ENCODE data around the gene MRAP2.
A peak's percentile ranks its signal among the peaks of the same experiment; 100 is the strongest.
"Not testable (repeated sequence)": the region's sequence is repeated elsewhere in the genome, so short reads cannot be mapped to it uniquely, and the experiment has no call there.

MRAP2 gene

DNA sequence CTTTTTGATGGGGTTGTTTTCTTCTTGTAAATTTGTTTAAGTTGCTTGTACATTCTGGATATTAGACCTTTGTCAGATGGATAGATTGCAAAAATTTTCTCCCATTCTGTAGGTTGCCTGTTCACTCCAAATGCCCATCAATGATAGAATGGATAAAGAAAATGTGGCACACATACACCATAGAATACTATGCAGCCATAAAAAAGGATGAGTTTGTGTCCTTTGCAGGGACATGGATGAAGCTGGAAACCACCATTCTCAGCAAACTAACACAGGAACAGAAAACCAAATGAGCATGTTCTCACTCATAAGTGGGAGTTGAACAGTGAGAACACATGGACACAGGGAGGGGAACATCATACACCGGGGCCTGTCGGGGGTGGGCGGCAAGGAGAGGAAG, 1.6 kb upstream of the MRAP2 start:
- DNase-seq (ENCODE audit: low spot score) = not testable (repeated sequence)

DNA sequence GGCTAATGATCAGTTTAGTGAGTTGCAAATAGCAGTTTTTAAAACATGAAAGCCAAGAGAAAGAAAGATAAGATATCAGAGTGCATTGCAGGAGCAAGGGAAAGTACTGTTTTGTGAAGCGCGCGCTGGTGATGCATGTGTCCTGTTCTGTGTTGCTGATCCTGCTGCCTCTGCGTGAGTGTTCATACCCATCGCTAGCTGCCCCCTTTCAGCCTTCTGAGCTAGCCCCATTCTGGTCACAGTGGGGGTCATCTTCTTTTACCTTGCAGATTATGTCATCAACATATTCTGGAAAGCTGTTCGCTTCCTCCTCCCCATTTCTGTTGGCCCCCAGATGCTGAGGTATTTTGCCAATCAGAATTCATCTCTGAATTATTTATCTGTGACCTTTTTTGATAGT, 1.9 kb downstream of the MRAP2 start:
- no peak for DNase-seq (ENCODE audit: low spot score)

DNA sequence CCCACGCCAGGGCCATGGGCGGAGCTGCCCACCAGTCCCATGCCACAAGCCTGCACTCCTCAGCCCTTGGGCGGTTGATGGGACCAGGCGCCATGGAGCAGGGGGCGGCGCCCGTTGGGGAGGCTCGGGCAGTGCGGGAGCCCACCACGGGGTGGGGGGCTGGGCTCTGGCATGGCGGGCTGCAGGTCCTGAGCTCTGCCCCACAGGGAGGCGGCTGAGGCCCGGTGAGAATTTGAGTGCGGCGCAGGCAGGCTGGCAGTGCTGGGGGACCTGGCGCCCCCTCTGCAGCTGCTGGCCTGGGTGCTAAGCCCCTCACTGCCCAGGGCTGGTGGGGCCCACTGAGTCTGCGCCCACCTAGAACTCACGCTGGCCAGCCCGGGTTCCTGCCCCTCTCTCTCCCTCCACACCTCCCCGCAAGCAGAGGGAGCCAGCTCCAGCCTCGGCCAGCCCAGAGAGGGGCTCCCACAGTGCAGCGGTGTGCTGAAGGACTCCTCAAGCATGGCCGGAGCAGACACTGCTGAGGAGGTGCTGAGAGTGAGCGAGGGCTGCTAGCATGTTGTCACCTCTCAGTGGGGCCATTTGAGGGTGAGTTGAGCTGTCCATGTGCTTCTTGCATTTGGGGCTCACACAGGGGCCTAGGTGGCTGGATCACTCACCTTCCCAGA, 4.0 kb downstream of the MRAP2 start:
- no peak for DNase-seq (ENCODE audit: low spot score)

DNA sequence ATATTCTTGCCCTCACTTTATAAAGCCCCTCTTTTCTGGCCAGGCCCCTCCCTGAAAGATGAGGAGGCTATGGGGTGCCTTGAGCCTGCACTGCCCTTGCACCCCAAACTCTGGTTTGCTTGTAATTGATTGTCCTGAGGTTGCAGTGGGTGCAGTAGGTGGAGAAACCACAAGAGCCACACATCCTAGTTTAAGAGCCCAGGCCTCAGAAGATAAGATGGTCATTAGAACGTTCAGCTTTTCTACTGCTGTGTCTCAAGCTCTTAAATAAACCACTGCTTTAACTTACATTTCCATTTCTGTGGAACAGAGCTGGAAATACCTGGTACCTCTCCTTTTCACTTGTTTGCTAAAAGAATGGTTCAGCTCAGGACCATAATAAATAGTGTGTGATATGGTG, 9.0 kb downstream of the MRAP2 start:
- no peak for DNase-seq (ENCODE audit: low spot score)

DNA sequence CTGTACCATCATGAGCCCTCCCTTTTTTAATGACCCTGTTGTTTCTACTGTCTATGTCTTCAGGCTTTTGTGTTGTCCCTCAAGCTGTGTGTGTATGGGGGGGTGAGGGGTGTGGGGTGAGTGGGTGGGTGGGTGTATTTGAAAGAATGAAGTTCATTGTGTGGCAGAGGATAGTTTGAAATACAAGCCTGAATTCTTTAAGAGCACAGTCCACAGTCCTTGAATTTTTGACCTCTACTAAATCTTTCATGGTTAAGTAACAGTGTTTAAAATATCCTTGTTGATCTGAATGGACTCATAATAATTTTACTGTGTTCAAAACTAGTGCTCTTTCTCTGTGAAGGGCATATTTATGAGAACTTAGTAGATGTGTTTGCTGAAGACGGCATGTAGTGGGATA, 10.0 kb downstream of the MRAP2 start:
- no peak for DNase-seq (ENCODE audit: low spot score)

DNA sequence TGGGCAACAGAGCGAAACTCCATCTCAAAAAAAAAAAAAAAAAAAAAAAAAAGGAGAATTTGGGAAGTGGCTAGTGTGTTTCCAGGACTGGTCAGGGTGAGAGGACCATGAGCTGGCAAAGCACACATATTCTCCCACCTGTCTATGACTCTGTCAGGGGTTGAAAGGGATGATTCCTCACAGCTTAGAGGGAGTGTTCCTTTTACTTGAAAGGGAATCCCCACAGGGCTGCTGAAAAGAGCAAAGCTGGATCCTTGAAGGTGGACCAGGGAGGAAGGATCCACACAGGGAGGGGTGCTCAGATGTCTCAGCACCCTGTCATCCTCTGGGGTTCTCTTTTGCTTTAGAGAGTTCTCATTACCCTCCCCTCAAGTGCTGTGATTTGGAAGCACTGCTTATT, 13.2 kb downstream of the MRAP2 start:
- no peak for DNase-seq (ENCODE audit: low spot score)

DNA sequence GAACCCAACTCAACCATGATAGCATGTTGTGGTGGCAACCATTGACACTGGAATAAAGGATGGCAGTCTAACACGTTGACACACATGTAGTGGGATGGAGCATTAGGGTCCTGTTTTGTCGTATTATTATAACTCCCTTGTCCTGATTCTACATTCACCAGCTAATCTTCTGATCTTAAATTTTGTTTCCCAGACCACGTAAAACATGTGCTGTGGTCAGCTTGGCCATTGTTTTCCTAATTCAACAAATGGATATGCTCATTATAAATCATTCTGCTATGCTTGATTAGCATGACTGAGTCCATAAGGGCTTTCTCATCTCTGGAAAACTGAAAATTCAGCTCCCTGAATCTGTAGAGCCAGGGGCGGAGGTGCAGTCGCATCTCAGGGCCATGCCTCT, 15.0 kb downstream of the MRAP2 start:
- DNase-seq (ENCODE audit: low spot score) = no peak

DNA sequence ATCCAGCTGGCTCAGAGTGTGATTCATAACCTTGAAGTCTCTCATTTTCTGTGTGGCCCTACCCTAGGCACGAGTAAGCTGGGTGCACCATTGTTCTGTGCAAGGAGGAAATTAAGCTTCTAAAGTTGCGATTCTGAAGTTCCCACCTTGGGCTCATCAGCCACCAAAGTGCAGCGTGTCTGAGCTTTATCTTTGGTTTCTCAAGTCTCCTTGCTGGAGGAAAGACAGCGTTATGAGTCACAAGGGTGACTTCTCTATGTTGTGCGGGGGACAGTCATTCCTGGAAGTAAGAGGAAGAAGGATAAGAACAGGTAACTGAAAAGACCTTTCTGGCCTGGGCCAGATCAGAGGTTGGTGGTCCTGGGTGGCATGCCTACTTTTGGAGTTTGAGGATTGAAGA, 16.8 kb downstream of the MRAP2 start:
- DNase-seq (ENCODE audit: low spot score) = no peak

DNA sequence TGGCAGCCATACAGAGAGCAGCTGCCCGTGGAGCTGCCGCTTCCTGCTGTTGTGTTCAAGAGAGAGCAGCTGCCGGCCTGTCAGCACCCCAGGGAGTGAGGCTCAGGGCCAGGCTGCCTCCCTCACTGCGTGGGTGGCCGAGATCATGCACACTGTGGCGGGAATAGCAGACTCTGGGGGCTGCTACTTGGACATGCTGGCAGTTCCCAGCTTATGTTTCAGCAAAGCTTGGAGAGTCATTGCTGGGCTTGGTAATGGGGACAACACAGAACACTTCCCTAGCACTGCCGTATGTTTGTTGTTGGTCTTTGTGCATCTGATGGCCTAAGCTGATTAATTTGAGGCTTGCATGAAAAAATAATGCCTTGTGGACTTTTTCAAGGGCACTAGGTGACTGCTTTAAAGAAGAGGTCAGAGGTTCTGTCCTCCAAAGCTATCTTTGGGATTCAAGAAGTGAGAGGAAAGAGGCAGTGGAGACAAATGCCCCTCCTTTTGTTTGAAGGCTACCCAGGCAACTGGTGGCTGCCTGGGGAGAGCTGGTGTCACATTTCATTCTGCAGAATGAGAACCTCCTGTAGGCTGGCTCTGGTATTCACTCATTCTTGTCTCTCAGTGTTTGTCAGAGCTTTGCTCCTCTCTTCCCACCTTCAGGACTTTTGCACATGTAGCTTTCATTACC, 18.8 kb downstream of the MRAP2 start:
- peak; percentile 58 for DNase-seq (ENCODE audit: low spot score)

DNA sequence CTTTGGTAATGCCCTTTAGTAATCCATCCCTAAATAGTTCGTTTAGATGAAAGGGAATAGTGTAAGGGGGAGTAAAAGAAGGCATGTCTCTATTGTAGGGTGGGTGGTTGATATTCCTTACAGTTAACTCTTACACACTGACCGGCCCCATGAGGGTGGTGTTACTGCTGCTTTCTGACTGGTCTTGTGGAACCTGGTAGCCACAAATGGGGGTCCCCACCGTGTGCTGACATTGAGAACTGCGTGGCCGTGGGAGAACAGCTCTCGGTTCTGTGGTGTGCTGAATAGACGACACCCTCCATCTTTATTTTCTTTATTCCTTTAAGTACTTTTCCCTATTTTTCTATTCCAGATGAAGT, 19.3 kb downstream of the MRAP2 start:
- no peak for DNase-seq (ENCODE audit: low spot score)

DNA sequence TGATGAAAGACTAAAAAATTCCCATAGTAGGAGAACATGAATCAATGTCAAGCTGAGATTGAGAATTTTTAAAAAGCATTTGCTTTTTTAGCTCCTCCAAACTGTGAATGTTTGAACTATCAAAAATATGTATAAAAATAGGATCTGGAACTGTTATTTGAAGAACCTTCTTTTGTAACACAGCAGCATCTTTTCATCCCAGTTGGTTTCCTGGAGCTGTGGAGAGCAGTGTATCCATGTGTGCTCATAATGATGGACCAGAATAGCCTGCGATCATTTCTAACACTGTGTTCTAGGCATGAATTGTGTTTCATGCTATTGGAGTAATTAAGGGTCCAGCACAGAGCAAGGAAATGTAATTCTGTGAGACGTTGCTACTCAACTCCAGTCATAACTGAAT, 22.1 kb downstream of the MRAP2 start:
- DNase-seq (ENCODE audit: low spot score) = no peak

DNA sequence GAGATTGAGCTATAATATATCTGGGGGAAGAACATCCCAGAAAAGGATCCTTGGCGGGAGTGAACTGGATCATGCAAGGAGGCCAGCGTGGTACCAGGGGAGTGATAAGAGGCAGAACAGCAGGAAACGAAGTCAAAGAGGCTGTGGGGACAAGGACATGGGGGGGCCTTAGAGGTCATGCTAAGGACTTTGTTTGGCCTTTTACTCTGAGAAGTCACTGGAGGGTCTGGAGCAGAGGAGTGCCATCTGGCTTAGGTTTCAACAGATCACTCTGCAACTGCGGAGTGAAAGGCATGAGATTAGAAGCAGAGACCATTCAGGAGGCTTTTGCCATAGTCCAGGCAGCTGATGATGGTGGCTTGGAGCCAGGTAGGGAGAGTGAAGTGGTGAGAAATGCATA, 24.3 kb downstream of the MRAP2 start:
- no peak for DNase-seq (ENCODE audit: low spot score)

DNA sequence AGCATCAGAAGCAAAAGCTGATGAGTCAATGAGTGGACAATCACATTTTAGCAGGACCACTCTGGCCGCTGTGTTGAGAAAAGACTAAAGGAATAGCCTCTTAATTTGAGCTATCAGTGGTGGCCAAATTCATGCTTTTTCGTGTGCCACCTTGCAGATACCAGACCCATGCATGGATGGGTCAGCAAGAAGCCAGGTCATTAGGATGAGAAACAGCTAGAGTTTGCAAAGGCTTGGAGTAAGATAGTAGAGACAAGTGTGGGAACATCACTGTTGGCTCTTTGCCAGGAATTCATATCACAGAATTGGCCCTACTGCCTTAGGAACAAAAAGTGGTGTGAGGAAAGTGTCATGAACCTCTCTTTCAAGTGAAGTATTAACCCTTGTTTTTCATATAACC, 25.5 kb downstream of the MRAP2 start:
- no peak for DNase-seq (ENCODE audit: low spot score)

DNA sequence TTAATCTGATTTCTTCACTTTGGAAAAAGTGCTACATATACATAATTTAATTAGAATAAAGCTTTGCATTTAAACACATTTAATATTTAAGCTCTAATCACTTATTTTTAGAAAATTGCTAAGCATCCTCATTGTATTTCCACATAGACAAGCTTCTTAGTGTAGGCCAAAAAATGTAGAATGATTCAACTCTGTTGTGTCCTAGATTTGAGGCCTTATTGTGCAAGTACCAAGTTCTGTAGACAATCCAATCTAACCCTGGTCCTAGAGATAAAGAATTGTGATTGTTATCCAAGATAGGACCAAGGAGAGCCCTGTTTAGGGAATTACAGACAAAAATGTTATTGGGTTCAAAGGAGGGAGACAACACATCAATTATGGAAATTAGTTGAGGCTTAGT, 27.6 kb downstream of the MRAP2 start:
- no peak for DNase-seq (ENCODE audit: low spot score)

DNA sequence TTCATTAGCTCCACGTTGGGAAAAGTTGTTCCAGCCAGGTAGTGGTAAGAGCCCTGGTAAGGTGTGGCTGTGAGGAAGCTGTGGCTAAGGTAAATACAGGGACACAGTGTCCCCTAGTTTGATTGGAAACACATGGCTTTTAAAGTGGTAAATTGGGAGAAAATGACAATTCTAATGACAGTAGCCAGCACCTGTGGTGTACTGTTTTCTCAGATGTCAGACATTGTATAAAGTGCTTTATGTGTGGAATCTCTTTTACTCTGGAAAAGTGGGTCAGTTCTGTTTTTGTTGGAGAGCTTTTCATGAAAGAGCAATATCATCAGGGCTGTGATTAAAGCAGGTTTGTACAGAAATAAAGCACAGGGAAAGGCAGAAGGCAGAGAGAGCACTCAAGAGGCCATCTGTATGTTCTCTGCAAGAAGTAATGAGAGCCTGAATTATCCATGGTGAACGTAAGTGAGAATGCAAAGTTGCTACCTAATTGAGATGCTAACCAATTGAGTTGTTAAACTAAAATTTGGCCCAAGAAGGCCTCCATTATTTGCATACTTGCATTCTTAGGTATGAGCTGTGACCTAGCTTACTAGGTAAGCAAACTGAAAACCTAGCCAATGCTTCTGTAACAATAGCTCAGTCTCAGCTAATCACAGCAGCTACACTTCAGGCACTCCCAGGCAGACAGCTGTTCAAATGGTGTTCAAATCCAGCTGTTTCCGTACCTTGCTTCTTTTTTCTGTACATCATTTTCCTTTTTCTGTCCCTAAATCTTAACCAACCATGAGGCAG, 28.2 kb downstream of the MRAP2 start:
- no peak for DNase-seq (ENCODE audit: low spot score)

DNA sequence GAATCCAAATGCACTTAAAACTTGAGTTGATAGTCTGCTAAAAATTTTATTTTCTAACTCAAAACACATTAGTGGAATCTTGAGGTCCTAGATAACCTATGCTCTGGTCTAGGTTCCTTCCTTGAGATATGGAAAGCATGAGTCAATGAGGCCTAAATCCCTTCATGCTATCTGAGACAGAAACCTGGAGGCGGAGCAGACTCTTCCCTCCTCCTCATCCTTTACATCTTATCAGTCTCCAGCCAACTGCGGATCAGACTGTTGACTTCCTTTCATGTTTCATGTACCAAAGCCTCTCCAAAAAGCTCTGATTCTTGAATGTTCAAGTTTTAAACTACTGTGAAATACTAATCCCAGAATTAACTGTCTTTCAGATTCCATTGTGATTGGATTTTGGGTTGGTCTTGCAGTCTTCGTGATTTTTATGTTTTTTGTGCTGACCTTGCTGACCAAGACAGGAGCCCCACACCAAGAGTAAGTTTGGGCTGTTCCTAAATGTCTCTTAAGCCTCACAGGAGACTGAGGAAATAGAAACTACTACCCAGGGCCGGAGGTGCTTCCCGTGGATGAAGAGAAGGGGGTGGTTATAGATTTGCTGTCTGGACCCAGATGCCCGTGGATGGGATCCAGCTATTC, 29.1 kb downstream of the MRAP2 start:
- no peak for DNase-seq (ENCODE audit: low spot score)

DNA sequence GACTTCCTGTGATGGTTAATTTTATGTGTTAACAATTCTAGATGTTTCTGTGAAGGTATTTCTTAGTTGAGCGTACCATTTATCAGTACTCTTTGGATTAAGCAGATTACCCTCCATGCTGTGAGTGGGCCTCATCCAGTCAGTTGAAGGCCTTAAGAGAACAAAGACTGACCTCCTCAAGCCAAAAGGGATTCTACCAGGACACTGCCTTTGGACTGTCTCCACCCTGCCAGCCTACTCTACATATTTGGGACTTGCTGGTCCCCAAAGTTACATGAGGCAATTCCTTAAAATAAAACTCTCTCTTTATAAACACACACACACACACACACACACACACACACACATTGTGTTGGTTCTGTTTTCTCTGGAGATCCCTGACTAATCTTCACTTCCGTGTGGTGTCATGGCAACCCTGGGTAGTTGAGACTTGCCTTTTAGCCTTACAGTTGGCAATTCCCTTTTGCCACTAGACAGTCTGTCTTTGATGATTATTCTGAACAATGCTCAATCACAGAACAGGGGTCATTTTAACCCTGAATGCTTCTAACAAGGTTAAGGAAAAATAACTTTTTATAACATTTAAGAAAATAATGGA, 32.2 kb downstream of the MRAP2 start:
- no peak for DNase-seq (ENCODE audit: low spot score)

DNA sequence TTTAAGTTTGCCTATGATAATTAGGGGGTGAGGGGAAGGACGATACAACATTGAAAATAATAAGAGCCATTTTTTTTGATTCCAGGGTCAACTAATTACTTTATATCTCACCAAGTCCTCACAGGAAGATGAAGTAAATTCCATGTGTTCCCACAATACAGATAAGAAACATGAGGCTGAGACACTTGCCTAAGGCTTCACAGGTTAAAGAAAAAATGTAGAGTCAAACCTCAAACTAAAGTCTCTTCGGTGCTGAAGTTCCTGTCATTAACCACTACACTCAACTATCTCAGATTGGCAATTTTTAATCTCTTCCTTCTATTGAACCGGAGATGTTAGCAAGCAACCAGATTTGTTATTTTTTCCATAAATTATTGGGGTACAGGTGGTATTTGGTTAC, 33.0 kb downstream of the MRAP2 start:
- DNase-seq (ENCODE audit: low spot score) = no peak

DNA sequence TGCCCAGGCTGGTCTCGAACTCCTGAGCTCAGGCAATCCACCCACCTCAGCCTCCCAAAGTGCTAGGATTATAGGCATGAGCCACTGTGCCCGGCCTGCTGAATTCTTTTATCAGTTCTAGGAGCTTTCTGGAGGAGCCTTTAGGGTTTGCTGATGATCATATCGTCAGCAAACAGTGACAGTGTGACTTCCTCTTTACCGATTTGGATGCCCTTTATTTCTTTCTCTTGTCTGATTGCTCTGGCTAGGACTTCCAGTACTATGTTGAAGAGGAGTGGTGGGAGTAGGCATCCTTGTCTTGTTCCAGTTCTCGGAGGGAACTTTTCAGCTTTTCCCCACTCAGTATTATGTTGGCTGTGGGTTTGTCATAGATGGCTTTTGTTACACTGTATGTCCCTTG, 35.3 kb downstream of the MRAP2 start:
- not testable (repeated sequence) for DNase-seq (ENCODE audit: low spot score)

DNA sequence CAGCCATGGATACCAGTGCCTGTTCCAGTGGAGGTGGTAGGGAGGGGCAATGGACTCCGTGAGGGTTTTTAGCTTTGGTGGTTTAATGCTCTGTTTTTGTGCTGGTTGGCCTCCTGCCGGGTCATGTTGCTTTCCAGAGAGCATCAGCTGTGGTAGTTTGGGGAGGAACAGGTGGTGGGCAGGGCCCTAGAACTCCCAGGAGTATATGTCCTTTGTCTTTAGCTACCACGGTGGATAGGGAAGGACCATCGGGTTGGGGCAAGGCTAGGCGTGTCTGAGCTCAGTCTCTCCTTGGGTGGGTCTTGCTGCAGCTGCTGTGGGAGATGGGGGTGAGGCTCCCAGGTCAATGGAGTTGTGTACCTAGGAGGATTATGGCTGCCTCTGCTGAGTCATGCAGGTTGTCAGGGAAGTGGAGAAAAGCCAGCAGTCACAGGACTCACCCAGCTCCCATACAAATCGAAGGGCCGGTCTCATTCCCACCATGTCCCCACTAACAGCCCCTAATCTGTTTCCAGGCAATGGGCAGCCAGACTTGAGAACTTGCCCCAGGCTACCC, 38.9 kb downstream of the MRAP2 start:
- no peak for DNase-seq (ENCODE audit: low spot score)

DNA sequence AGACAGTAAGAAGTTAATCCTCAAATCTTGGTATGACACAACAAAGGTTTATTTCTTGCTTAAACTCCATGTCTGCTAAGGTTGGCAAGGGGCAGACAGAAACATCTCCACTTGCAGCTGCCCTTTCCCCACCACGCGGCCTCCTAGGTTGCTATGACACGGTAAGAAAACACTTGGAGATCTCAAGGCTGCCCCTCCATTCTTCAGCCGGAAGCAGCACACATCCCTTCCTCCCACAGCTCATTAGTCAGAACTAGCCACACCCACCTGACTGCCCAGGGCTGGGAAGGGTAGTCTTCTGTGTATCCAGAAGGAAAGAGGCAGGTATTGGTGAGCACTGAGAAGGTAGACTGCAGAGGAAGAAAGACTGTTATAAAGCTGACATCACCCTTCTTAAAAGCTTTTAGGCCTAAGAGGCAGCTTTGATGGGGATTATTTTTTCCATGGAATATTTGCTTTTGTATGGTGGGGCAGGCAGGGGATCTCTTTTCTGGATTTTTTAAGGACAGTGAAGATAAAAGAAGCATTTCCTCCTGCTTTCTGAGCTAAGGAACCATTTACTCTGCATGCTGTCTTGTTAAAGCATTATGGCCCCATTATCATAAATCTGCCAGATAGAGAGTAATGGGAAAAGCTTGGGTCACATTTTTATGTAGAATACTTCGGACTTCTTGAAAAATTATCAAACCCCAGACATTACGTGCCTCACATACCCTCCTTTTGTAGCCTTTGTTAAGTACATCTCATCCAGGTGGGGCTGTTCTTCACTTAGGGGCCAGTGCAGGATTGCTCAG, 41.6 kb downstream of the MRAP2 start:
- DNase-seq (ENCODE audit: low spot score) = peak; percentile 48
